Gastrocnemius medialis (tissue), 4 donors: Measurements from ENCODE around the gene PITX2.

Experiments used
- POLR2A ChIP-seq, 2 donors: fragments of 450-650 bp; IDR thresholded peaks; one replicate each; pipeline ENCODE4 v1.6.1; 2017; ENCODE audit warnings: antibody characterized with exemption in 2 of 2, mild to moderate bottlenecking in 2 of 2, moderate library complexity in 2 of 2
- TF ChIP-seq, protein P1 (sequence below), 5 experiments: fragments of 450-650 bp in 3 of 5; fragments of 200-600 bp in 2 of 5; sonication (generic) in 2 of 5; IDR thresholded peaks in 4 of 5; conservative IDR thresholded peaks in 1 of 5; 1 replicate in 4 of 5; 2 replicates in 1 of 5; pipeline ENCODE4 v1.5.1; 2016 to 2019; ENCODE audit warnings: antibody characterized with exemption in 5 of 5, mild to moderate bottlenecking in 3 of 5, moderate library complexity in 3 of 5

DNA sequence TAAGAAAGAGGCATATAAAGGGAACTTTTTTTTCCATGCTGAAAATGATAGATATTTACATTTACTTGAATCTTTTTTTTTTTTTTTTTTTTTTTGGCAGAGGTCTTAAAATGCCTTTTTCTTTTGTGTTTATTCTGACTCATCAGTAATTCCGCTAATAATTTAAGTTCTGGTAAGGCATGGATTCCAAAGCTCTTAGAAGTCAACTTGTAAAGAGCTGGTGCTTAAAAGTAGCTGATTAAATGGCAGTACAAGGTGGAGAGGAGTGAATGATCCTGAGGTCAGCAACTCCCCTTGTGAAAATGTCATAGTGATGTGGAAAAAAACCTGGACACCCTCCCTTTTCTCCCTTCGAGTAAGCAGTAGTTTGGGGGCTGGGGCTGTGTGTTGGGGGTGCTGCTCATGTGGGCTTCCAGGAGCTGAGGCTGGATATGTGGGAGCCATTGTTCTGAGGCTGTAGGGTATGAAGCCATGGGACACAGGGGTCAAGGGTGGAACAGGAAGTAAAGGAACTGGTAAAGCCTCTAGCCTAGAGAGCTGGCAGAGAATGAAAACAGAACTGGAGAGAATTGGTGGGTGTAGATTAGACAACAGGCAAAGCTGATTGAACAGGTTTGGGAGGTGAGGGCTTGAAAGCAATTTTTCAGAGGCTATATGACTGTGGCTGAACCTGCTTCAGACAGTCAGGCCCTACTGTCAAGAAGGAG is 41.0 kb upstream of the PITX2 start:
- TF ChIP-seq, protein P1, sequence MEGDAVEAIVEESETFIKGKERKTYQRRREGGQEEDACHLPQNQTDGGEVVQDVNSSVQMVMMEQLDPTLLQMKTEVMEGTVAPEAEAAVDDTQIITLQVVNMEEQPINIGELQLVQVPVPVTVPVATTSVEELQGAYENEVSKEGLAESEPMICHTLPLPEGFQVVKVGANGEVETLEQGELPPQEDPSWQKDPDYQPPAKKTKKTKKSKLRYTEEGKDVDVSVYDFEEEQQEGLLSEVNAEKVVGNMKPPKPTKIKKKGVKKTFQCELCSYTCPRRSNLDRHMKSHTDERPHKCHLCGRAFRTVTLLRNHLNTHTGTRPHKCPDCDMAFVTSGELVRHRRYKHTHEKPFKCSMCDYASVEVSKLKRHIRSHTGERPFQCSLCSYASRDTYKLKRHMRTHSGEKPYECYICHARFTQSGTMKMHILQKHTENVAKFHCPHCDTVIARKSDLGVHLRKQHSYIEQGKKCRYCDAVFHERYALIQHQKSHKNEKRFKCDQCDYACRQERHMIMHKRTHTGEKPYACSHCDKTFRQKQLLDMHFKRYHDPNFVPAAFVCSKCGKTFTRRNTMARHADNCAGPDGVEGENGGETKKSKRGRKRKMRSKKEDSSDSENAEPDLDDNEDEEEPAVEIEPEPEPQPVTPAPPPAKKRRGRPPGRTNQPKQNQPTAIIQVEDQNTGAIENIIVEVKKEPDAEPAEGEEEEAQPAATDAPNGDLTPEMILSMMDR (IDR thresholded peaks at IDR 0.05 in 4 of 5, conservative IDR thresholded peaks at IDR 0.05 in 1 of 5), result no peak
- no peak for TF ChIP-seq POLR2A (IDR thresholded peaks at IDR 0.05)
